Adipose tissue (tissue), 3 donors: Measurements from ENCODE around the gene SESN3. TPM values are rescaled to one million over a fixed set of nuclear protein-coding genes. Genes with fewer than 3 reads are reported as not detected.

Experiments
- polyA plus RNA-seq, 3 donors: library from polyadenylated mRNA; stranded (reverse); fragments of 200-250 nt; gene quantifications; one replicate each; pipeline ENCODE4 v1.2.3, GENCODE V29; 2013
- donor health status: healthy with polysubstance abuse.
- donor health status: Bipolar disorder and iron deficiency.
- donor health status: healthy.

SESN3 gene
- polyA plus RNA-seq, 3 donors: 1.5 to 12.0 (median 2.6) TPM

Other genes with a start within 250 kb of the SESN3 start
- gene KDM4E, start 205.9 kb downstream of the SESN3 start, polyA plus RNA-seq: not detected
- gene KDM4F, start 181.8 kb downstream of the SESN3 start, polyA plus RNA-seq: not detected
- gene SRSF8, start 164.3 kb downstream of the SESN3 start, polyA plus RNA-seq: 10 to 100 TPM; 23.6 to 53.1 (median 25.6) TPM
- gene ENDOD1, start 141.4 kb downstream of the SESN3 start, polyA plus RNA-seq: 10 to 100 TPM in 1 of 3 donors, 1 to 10 TPM in 2; 4.5 to 10.9 (median 6.3) TPM